HFFc6 (cell line): ENCODE data around the gene DAP3. TPM values are rescaled to one million over a fixed set of nuclear protein-coding genes. Genes with fewer than 3 reads are reported as not detected.
"Not testable (repeated sequence)": the region's sequence is repeated elsewhere in the genome, so short reads cannot be mapped to it uniquely, and the experiment has no call there.

Source experiments
- DNase-seq: peaks from one replicate; pipeline ENCODE4 v3.0.0-alpha.2; 2018
- H3K27ac Mint-ChIP-seq: 2 replicates; pipeline ENCODE4 v1.8.0; 2020; ENCODE audit warnings: mild to moderate bottlenecking, mixed read lengths
- H3K27me3 Mint-ChIP-seq: 2 replicates; pipeline ENCODE4 v1.8.0; 2021; ENCODE audit warnings: mild to moderate bottlenecking, moderate library complexity, mixed read lengths; ENCODE audit not compliant: insufficient read depth
- H3K36me3 Mint-ChIP-seq: 2 replicates; pipeline ENCODE4 v1.8.0; 2021; ENCODE audit warnings: low read depth, mixed read lengths
- H3K4me1 Mint-ChIP-seq: 2 replicates; pipeline ENCODE4 v1.8.0; 2020; ENCODE audit warnings: low read depth, mixed read lengths
- H3K4me3 Mint-ChIP-seq: 2 replicates; pipeline ENCODE4 v1.8.0; 2020; ENCODE audit warnings: mild to moderate bottlenecking, moderate library complexity, mixed read lengths
- H3K9me3 Mint-ChIP-seq: 2 replicates; pipeline ENCODE4 v1.8.0; 2020; ENCODE audit warnings: mild to moderate bottlenecking, mixed read lengths
- CTCF ChIP-seq: fragments of 200-600 bp; sonication (generic); IDR thresholded peaks from 2 replicates; pipeline ENCODE4 v1.5.0; 2021; ENCODE audit warnings: antibody characterized with exemption, mild to moderate bottlenecking
- long read RNA-seq: library from polyadenylated mRNA; unstranded; transcript quantifications from one replicate; pipeline ENCODE4 v2.0.0, GENCODE V29; 2019
- total RNA-seq, 6 experiments: library from RNA; stranded (reverse); fragmentation: NEBNext Ultra II Directional; extraction: Animal tissue kit (Norgen Biotek cat#: 25700); gene quantifications; 2 replicates in 1 of 6; 3 replicates in 5 of 6; pipeline ENCODE4 v1.2.3, GENCODE V29; 2021

Gene DAP3
- total RNA-seq = 100 to 1,000 TPM; 100 to 110 (median 104) TPM
- long read RNA-seq, transcript DAP3-201 (13 exons, 1,649 nt) = minor isoform, 22 of 148 reads
- long read RNA-seq, transcript DAP3-202 (13 exons, 2,089 nt) = major isoform, 85 of 148 reads
- long read RNA-seq, partial matches to known transcripts = 14 of 148 reads
- long read RNA-seq, other reads (novel, unspliced or antisense) = 22 of 148 reads

- Mint-ChIP-seq H3K4me1 (peaks cover 57% of the 10 kb centered on the region), H3K36me3 (peaks cover 50% of the 10 kb centered on the region), H3K4me3 (peak within 1 kb of the TSS; percentile 97), H3K27ac (peak within 1 kb of the TSS; percentile 95)
- DNase-seq = peak; percentile 74
- not testable (repeated sequence) for H3K9me3 Mint-ChIP-seq, H3K27me3 Mint-ChIP-seq
These were observed at the start of gene DAP3 for GRCh38 chr1:155689081-155689607. DAP3 (plus strand) TSS chr1:155689091; CDS start chr1:155709780, 20,689 bp downstream.

- peaks cover 24% of the 10 kb centered on the region for H3K9me3 Mint-ChIP-seq
- peaks cover 8% of the 10 kb centered on the region for H3K27me3 Mint-ChIP-seq
- TF ChIP-seq CTCF = no peak
These were observed 48.5 kb upstream of the DAP3 start for GRCh38 chr1:155640367-155640766.

GRCh38 chr1:155642559-155643180 is 46.2 kb upstream of the DAP3 start:
- H3K27me3 Mint-ChIP-seq, H3K27ac Mint-ChIP-seq: not testable (repeated sequence)

More at GRCh38 chr1:155640367-155640766, 48.5 kb upstream of the DAP3 start:
- peaks cover 46% of the 10 kb centered on the region for H3K36me3 Mint-ChIP-seq
- DNase-seq = no peak
- no peak overlapping the region for H3K27ac Mint-ChIP-seq
- H3K4me1 Mint-ChIP-seq = peaks cover 10% of the 10 kb centered on the region
- H3K4me3 Mint-ChIP-seq = no peak overlapping the region

GRCh38 chr1:155643230-155643629 is 45.7 kb upstream of the DAP3 start:
- Mint-ChIP-seq H3K4me1 (peaks cover 23% of the 10 kb centered on the region), H3K27me3 (peaks cover 3% of the 10 kb centered on the region; the same call in 1 of the 2 replicates), H3K27ac (no peak overlapping the region), H3K36me3 (peaks cover 44% of the 10 kb centered on the region), H3K9me3 (peaks cover 24% of the 10 kb centered on the region), H3K4me3 (no peak overlapping the region)
- no peak for DNase-seq
- TF ChIP-seq CTCF = no peak

More at GRCh38 chr1:155642559-155643180, 46.2 kb upstream of the DAP3 start:
- peaks cover 24% of the 10 kb centered on the region for H3K9me3 Mint-ChIP-seq
- peaks cover 44% of the 10 kb centered on the region for H3K36me3 Mint-ChIP-seq
- not testable (repeated sequence) for H3K4me3 Mint-ChIP-seq, DNase-seq
- peaks cover 21% of the 10 kb centered on the region for H3K4me1 Mint-ChIP-seq

GRCh38 chr1:155645034-155645598 is 43.8 kb upstream of the DAP3 start:
- Mint-ChIP-seq H3K4me3 (no peak overlapping the region), H3K36me3 (peaks cover 44% of the 10 kb centered on the region), H3K9me3 (peaks cover 24% of the 10 kb centered on the region), H3K27me3 (peaks cover 3% of the 10 kb centered on the region; the same call in 1 of the 2 replicates), H3K4me1 (peaks cover 31% of the 10 kb centered on the region), H3K27ac (peak overlapping the region; percentile 46)
- TF ChIP-seq CTCF = no peak
- DNase-seq = no peak

GRCh38 chr1:155645648-155646047 is 43.2 kb upstream of the DAP3 start:
- DNase-seq = no peak
- Mint-ChIP-seq H3K4me3 (0 out of 2 replicates have a peak overlapping the region, but pooled peaks have one; percentile 18), H3K36me3 (peaks cover 44% of the 10 kb centered on the region), H3K9me3 (peaks cover 24% of the 10 kb centered on the region), H3K27me3 (peaks cover 3% of the 10 kb centered on the region; the same call in 1 of the 2 replicates), H3K27ac (peak overlapping the region; percentile 64), H3K4me1 (peaks cover 36% of the 10 kb centered on the region)
- TF ChIP-seq CTCF = no peak
